HCT116 (cell line): ENCODE results near the gene PURA. TPM values are rescaled to one million over a fixed set of nuclear protein-coding genes. Genes with fewer than 3 reads are reported as not detected.

Experiments used
- ATAC-seq: fragments of 200-7000 bp; cut with Tn5 transposase; 2 replicates; pipeline ENCODE4 v1.9.1; 2020; ENCODE audit warnings: mild to moderate bottlenecking, moderate library complexity
- BruUV-seq: library from RNA; stranded (reverse); fragments of 400-500 nt; replicated peaks from 2 replicates; lab custom pipeline; 2021; lab: Mats Ljungman, UMichigan
- CTCF ChIA-PET: fragments of 300-600 bp; sonication (Branson Sonifier 250); formaldehyde crosslinking; loops from one replicate; lab custom pipeline; 2021; ENCODE audit warnings: antibody characterized with exemption; lab: Charles Lee
- POLR2A ChIA-PET: fragments of 300-600, 350-600 bp; sonication (Branson Sonifier 250); formaldehyde crosslinking; loops from one replicate; lab custom pipeline; 2021; ENCODE audit warnings: antibody characterized with exemption; lab: Charles Lee
- RAD21 ChIA-PET, 2 experiments: fragments of 300-600 bp; sonication (Branson Sonifier 250); formaldehyde crosslinking; loops; one replicate each; lab custom pipeline; 2023; ENCODE audit warnings: low total read pairs in 2 of 2; ENCODE audit not compliant: uncharacterized antibody in 2 of 2, unreplicated experiment in 2 of 2, low non-redundant PET in 1 of 2; lab: Charles Lee
- DNase-seq: peaks from one replicate; pipeline ENCODE4 v3.0.0-alpha.2; 2010; ENCODE audit warnings: low read depth, low spot score
- H2AFZ ChIP-seq: fragments of 200-600 bp; shearing (Covaris generic), sonication (generic); 2 replicates; pipeline ENCODE4 v1.6.1; 2017; ENCODE audit warnings: low read depth, mixed run types, mixed read lengths, antibody characterized with exemption, low read length; ENCODE audit not compliant: poor library complexity, severe bottlenecking
- H3K27ac ChIP-seq: 2 replicates; pipeline ENCODE4 v1.5.1; 2012; ENCODE audit warnings: low read depth, low read length
- H3K27me3 ChIP-seq: fragments of 200-600 bp; sonication (generic); 2 replicates; pipeline ENCODE4 v1.6.1; 2016; ENCODE audit warnings: mixed run types, low read length, mixed read lengths; ENCODE audit not compliant: insufficient read depth
- H3K36me3 ChIP-seq, 2 experiments: fragments of 200-500 bp in 1 of 2; fragments of 200-600 bp in 1 of 2; sonication (Bioruptor generic) in 1 of 2; sonication (generic) in 1 of 2; 2 replicates each; pipeline versions ENCODE4 v1.5.1 to v1.6.1; 2014 to 2016; ENCODE audit warnings: low read length in 2 of 2, inconsistent platforms in 1 of 2, mixed read lengths in 1 of 2, mixed run types in 1 of 2; ENCODE audit not compliant: insufficient read depth in 2 of 2, control insufficient read depth in 1 of 2
- H3K4me1 ChIP-seq, 2 experiments: fragments of 200-600 bp in 1 of 2; sonication (generic) in 1 of 2; 2 replicates each; pipeline versions ENCODE4 v1.5.1 to v1.6.1; 2012 to 2017; ENCODE audit warnings: low read length in 2 of 2, inconsistent platforms in 1 of 2, mild to moderate bottlenecking in 1 of 2, mixed read lengths in 1 of 2, mixed run types in 1 of 2, moderate library complexity in 1 of 2; ENCODE audit not compliant: insufficient read depth in 2 of 2, control insufficient read depth in 1 of 2
- H3K4me2 ChIP-seq: fragments of 200-600 bp; sonication (generic); 2 replicates; pipeline ENCODE4 v1.6.1; 2017; ENCODE audit warnings: mixed run types, low read length, mixed read lengths
- H3K4me3 ChIP-seq, 2 experiments: fragments of 200-600 bp in 1 of 2; sonication (generic) in 1 of 2; replicated peaks in 1 of 2; 2 replicates each; pipeline ENCODE4 v1.5.1; 2011 to 2016; ENCODE audit warnings: low read length in 2 of 2, control low read depth in 1 of 2, low read depth in 1 of 2, mild to moderate bottlenecking in 1 of 2, mixed read lengths in 1 of 2, mixed run types in 1 of 2
- H3K79me2 ChIP-seq: fragments of 200-600 bp; sonication (generic); 2 replicates; pipeline ENCODE4 v1.6.1; 2017; ENCODE audit warnings: mild to moderate bottlenecking, mixed run types, low read length, moderate library complexity, mixed read lengths; ENCODE audit not compliant: insufficient read depth
- H3K9ac ChIP-seq: fragments of 200-600 bp; sonication (generic); 2 replicates; pipeline ENCODE4 v1.6.1; 2016; ENCODE audit warnings: low read length, mixed read lengths
- H3K9me2 ChIP-seq: fragments of 200-600 bp; sonication (generic), shearing (Covaris generic); 2 replicates; pipeline ENCODE4 v1.6.1; 2017; ENCODE audit warnings: mixed run types, mild to moderate bottlenecking, moderate library complexity; ENCODE audit not compliant: insufficient read depth
- H3K9me3 ChIP-seq, 2 experiments: fragments of 200-500 bp in 1 of 2; fragments of 200-600 bp in 1 of 2; sonication (Bioruptor generic) in 1 of 2; sonication (generic) in 1 of 2; 2 replicates each; pipeline ENCODE4 v1.6.1; 2014 to 2017; ENCODE audit warnings: low read length in 2 of 2, mixed read lengths in 2 of 2, inconsistent platforms in 1 of 2, low read depth in 1 of 2, mild to moderate bottlenecking in 1 of 2, mixed run types in 1 of 2, moderate library complexity in 1 of 2; ENCODE audit not compliant: control insufficient read depth in 1 of 2, insufficient read depth in 1 of 2
- H4K20me1 ChIP-seq: fragments of 200-600 bp; sonication (generic), shearing (Covaris generic); 2 replicates; pipeline ENCODE4 v1.6.1; 2017; ENCODE audit warnings: mixed run types, mild to moderate bottlenecking, moderate library complexity; ENCODE audit not compliant: insufficient read depth
- EGR1 ChIP-seq: IDR thresholded peaks from 2 replicates; pipeline ENCODE4 v1.6.1; 2012; ENCODE audit warnings: low read depth
- EZH2phosphoT487 ChIP-seq: fragments of 200-600 bp; IDR thresholded peaks from 2 replicates; pipeline ENCODE4 v1.6.1; 2018; ENCODE audit warnings: antibody characterized with exemption, borderline replicate concordance
- FOSL1 ChIP-seq: IDR thresholded peaks from 2 replicates; pipeline ENCODE4 v1.6.1; 2012; ENCODE audit warnings: low read depth
- POLR2A ChIP-seq: IDR thresholded peaks from 2 replicates; pipeline ENCODE4 v1.7.0; 2011; ENCODE audit warnings: borderline replicate concordance; ENCODE audit not compliant: insufficient read depth, insufficient read length; ENCODE audit errors: extremely low read depth
- REST ChIP-seq: IDR thresholded peaks from 2 replicates; pipeline ENCODE4 v1.6.1; 2012; ENCODE audit warnings: low read depth
- YY1 ChIP-seq: IDR thresholded peaks from 2 replicates; pipeline ENCODE4 v1.6.1; 2011; ENCODE audit warnings: low read length, low read depth, moderate library complexity, mild to moderate bottlenecking; ENCODE audit not compliant: insufficient replicate concordance; ENCODE audit errors: extremely low read depth
- ZNF274 ChIP-seq: fragments of 200-500 bp; sonication (Bioruptor generic); IDR thresholded peaks from 2 replicates; pipeline ENCODE4 v1.6.1; 2014; ENCODE audit warnings: mild to moderate bottlenecking, low read depth, low read length, inconsistent platforms
- intact Hi-C: fragments of 100-400 bp; cut with micrococcal nuclease; formaldehyde crosslinking; loops from 2 replicates; pipeline ENCODE4 v1.10.0; 2022
- total RNA-seq: library from RNA; stranded (reverse); gene quantifications from one replicate; pipeline ENCODE4 v1.2.1, GENCODE V29; 2021; ENCODE audit not compliant: unreplicated experiment
- TF ChIP-seq, protein P1 (sequence below), 3 experiments: fragments of 200-600 bp in 1 of 3; sonication (generic) in 1 of 3; IDR thresholded peaks in 2 of 3; conservative IDR thresholded peaks in 1 of 3; 2 replicates each; pipeline ENCODE4 v1.5.1; 2012 to 2017; ENCODE audit warnings: low read depth in 2 of 3, low read length in 2 of 3, antibody characterized with exemption in 1 of 3, borderline replicate concordance in 1 of 3, control low read depth in 1 of 3, mild to moderate bottlenecking in 1 of 3, mixed read lengths in 1 of 3, mixed run types in 1 of 3, moderate library complexity in 1 of 3; ENCODE audit not compliant: insufficient read depth in 1 of 3

The PURA gene
- total RNA-seq, 1 experiment from 2014 or later: 15.2 TPM

DNA sequence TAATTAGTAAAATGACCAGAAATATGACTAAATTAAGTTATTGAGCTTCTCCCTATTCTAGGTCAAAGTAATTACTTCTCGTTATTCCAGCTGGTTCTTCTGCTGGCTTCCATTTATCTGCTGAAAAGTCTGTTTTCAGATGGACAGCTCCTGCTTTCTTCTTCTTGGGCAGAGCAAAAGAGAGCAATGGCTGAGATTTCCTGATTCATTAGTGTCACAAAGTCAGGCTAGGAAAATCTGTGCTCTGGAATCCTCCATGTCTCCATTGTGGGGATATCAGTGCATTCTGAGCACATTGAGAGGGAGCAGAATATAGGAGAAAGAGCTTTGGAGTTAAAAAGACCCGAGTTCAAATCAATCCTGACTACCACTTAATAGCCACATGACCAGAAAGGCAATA, 37.1 kb upstream of the PURA start:
- Histone ChIP-seq H3K36me3 (no peaks in the 10 kb centered on the region), H3K27ac (no peak overlapping the region), H3K9ac (no peak overlapping the region), H3K4me2 (no peak overlapping the region), H2AFZ (peak overlapping the region; percentile 63), H3K79me2 (no peaks in the 10 kb centered on the region), H3K4me1 (0 out of 4 replicates have a peak, but pooled peaks cover 0 to 4% of the 10 kb centered on the region in 2 experiments), H4K20me1 (no peaks in the 10 kb centered on the region), H3K9me2 (no peaks in the 10 kb centered on the region), H3K4me3 (no peak overlapping the region), H3K9me3 (no peaks in the 10 kb centered on the region), H3K27me3 (no peaks in the 10 kb centered on the region)
- no peak for ATAC-seq
- DNase-seq: no peak
- intact Hi-C loops: loop anchor here (10.0 kb wide), 2 partner anchors 148 to 278 kb away; no protein-coding TSS in a partner anchor
- ChIA-PET CTCF (interaction anchor here (4.6 kb wide), 1 partner anchor 66 kb away, joined by 39 read pairs; no protein-coding TSS in a partner anchor), POLR2A (no interaction called here), RAD21 (no interaction called here)
- TF ChIP-seq EGR1 (no peak), EZH2phosphoT487 (no peak)
- no TSS peak for BruUV-seq

DNA sequence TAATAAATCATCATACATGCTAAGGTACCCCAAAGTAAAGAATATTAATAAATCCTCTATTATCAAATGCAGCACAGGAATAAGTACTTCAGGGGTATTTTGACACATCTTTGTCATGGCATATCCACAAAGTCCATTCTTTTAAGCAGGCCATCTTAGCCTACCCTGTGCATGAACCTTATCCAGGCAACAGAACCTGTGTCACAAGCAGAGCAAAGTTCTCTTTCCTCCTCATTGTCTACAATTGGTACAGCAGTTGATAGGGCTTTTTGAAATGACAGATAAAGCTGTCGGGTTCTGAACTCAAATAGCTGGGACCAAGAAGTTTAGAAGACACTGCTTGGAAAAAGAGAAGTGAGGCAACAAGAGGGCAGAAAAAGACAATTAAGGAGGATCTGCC, 30.8 kb upstream of the PURA start:
- H4K20me1 ChIP-seq: no peaks in the 10 kb centered on the region
- no peak overlapping the region for H3K4me2 ChIP-seq
- H3K4me1 ChIP-seq: no peaks in the 10 kb centered on the region
- no peak overlapping the region for H3K4me3 ChIP-seq
- ATAC-seq (no peak), DNase-seq (no peak)
- no TSS peak for BruUV-seq
- H3K27ac ChIP-seq: no peak overlapping the region
- H3K79me2 ChIP-seq: no peaks in the 10 kb centered on the region
- H3K9me2 ChIP-seq: no peaks in the 10 kb centered on the region
- TF ChIP-seq YY1 (no peak), POLR2A (no peak), ZNF274 (no peak), FOSL1 (no peak), REST (no peak), EGR1 (no peak)
- TF ChIP-seq, protein P1, sequence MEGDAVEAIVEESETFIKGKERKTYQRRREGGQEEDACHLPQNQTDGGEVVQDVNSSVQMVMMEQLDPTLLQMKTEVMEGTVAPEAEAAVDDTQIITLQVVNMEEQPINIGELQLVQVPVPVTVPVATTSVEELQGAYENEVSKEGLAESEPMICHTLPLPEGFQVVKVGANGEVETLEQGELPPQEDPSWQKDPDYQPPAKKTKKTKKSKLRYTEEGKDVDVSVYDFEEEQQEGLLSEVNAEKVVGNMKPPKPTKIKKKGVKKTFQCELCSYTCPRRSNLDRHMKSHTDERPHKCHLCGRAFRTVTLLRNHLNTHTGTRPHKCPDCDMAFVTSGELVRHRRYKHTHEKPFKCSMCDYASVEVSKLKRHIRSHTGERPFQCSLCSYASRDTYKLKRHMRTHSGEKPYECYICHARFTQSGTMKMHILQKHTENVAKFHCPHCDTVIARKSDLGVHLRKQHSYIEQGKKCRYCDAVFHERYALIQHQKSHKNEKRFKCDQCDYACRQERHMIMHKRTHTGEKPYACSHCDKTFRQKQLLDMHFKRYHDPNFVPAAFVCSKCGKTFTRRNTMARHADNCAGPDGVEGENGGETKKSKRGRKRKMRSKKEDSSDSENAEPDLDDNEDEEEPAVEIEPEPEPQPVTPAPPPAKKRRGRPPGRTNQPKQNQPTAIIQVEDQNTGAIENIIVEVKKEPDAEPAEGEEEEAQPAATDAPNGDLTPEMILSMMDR (IDR thresholded peaks at IDR 0.05 in 2 of 3, conservative IDR thresholded peaks at IDR 0.05 in 1 of 3; ENCODE audit: borderline replicate concordance in 1 of 3, insufficient read depth in 1 of 3, low read depth in 2 of 3, low read length in 2 of 3): no peak
- ChIA-PET RAD21 (no interaction called here), CTCF (no interaction called here), POLR2A (no interaction called here)
- no peak overlapping the region for H2AFZ ChIP-seq
- intact Hi-C loops: no loop called here
- no peak overlapping the region for H3K9ac ChIP-seq
- H3K36me3 ChIP-seq: no peaks in the 10 kb centered on the region
- no peaks in the 10 kb centered on the region for H3K9me3 ChIP-seq
- H3K27me3 ChIP-seq: peaks cover 4% of the 10 kb centered on the region; the same call in 1 of the 2 replicates
